Hepatocyte (in vitro differentiated cells): ENCODE measurements around the gene SCG5. TPM values are rescaled to one million over a fixed set of nuclear protein-coding genes. Genes with fewer than 3 reads are reported as not detected.

ENCODE experiments used
- DNase-seq: peaks from one replicate; pipeline ENCODE4 v3.0.0-alpha.2; 2016; ENCODE audit warnings: low spot score
- H2AFZ ChIP-seq: fragments of 200-600 bp; sonication (generic); 2 replicates; pipeline ENCODE4 v1.6.0; 2016; ENCODE audit warnings: antibody characterized with exemption, mild to moderate bottlenecking
- H3K27ac ChIP-seq: fragments of 200-600 bp; sonication (generic); 2 replicates; pipeline ENCODE4 v1.5.1; 2016; ENCODE audit warnings: mild to moderate bottlenecking
- H3K27me3 ChIP-seq: fragments of 200-600 bp; sonication (generic); 2 replicates; pipeline ENCODE4 v1.6.1; 2016
- H3K36me3 ChIP-seq: fragments of 200-600 bp; sonication (generic); replicated peaks from 2 replicates; pipeline ENCODE4 v1.5.1; 2016; ENCODE audit warnings: low read depth; ENCODE audit not compliant: insufficient read depth
- H3K4me1 ChIP-seq: fragments of 200-600 bp; sonication (generic); 2 replicates; pipeline ENCODE4 v1.5.1; 2016; ENCODE audit warnings: mild to moderate bottlenecking, moderate library complexity; ENCODE audit not compliant: insufficient read depth
- H3K4me2 ChIP-seq: fragments of 200-600 bp; sonication (generic); 2 replicates; pipeline ENCODE4 v1.6.0; 2016
- H3K4me3 ChIP-seq: fragments of 200-600 bp; sonication (generic); 2 replicates; pipeline ENCODE4 v1.5.1; 2016; ENCODE audit warnings: mild to moderate bottlenecking
- H3K79me2 ChIP-seq: fragments of 200-600 bp; sonication (generic); 2 replicates; pipeline ENCODE4 v1.6.0; 2017; ENCODE audit warnings: mild to moderate bottlenecking
- H3K9me2 ChIP-seq: fragments of 200-600 bp; sonication (generic); replicated peaks from 2 replicates; pipeline ENCODE4 v1.6.0; 2017; ENCODE audit warnings: mild to moderate bottlenecking; ENCODE audit not compliant: insufficient read depth
- H3K9me3 ChIP-seq: fragments of 200-600 bp; sonication (generic); 2 replicates; pipeline ENCODE4 v1.5.1; 2016; ENCODE audit warnings: low read depth, mild to moderate bottlenecking
- H4K20me1 ChIP-seq: fragments of 200-600 bp; sonication (generic); 2 replicates; pipeline ENCODE4 v1.6.0; 2016; ENCODE audit warnings: mild to moderate bottlenecking; ENCODE audit not compliant: insufficient read depth, poor library complexity, severe bottlenecking
- CTCF ChIP-seq: fragments of 200-600 bp; sonication (generic); IDR thresholded peaks from 2 replicates; pipeline ENCODE4 v1.5.1; 2016; ENCODE audit warnings: antibody characterized with exemption, mild to moderate bottlenecking; ENCODE audit not compliant: poor library complexity
- EZH2 ChIP-seq: fragments of 200-600 bp; sonication (generic); IDR thresholded peaks from 2 replicates; pipeline ENCODE4 v1.6.1; 2016; ENCODE audit warnings: antibody characterized with exemption, mild to moderate bottlenecking, borderline replicate concordance
- EZH2phosphoT487 ChIP-seq: fragments of 200-600 bp; sonication (generic); IDR thresholded peaks from one replicate; pipeline ENCODE4 v1.6.1; 2018; ENCODE audit warnings: antibody characterized with exemption, mild to moderate bottlenecking, low read depth, moderate library complexity; ENCODE audit not compliant: unreplicated experiment, severe bottlenecking
- WGBS: methylation state at CpG from one replicate; pipeline ENCODE4 v1.1.6; 2016; ENCODE audit warnings: low lambda C conversion rate; ENCODE audit errors: missing lambda C conversion rate; 5-methylcytosine and 5-hydroxymethylcytosine counted together
- polyA plus RNA-seq: library from polyadenylated mRNA; unstranded; fragments of >200 nt; fragmentation: Nextera tagmentation; extraction: Ambion mirVana; gene quantifications from 2 replicates; pipeline ENCODE4 v1.2.1, GENCODE V29; 2016
- total RNA-seq: library from RNA; depleted of rRNA; stranded (reverse); fragments of >200 nt; gene quantifications from 2 replicates; pipeline ENCODE4 v1.2.3, GENCODE V29; 2014

SCG5 gene
- total and polyA plus RNA-seq, 2 experiments from 2014 or later: 5.2 to 9.8 TPM

- Histone ChIP-seq H3K27ac (no peak overlapping the region), H3K9me2 (no peaks in the 10 kb centered on the region), H4K20me1 (no peaks in the 10 kb centered on the region), H3K79me2 (no peaks in the 10 kb centered on the region), H3K36me3 (no peaks in the 10 kb centered on the region), H3K4me1 (peaks cover 9% of the 10 kb centered on the region), H3K27me3 (peaks cover 84% of the 10 kb centered on the region), H2AFZ (no peak overlapping the region), H3K4me2 (peak overlapping the region; percentile 80), H3K9me3 (no peaks in the 10 kb centered on the region), H3K4me3 (no peak overlapping the region)
- no peak for TF ChIP-seq EZH2
- TF ChIP-seq CTCF: no peak
- TF ChIP-seq EZH2phosphoT487: no peak
- WGBS: 38% methylated on average over 13 of the region's 13 CpGs
- no peak for DNase-seq
Observed at GRCh38 chr15:32716216-32716914, 74.9 kb downstream of the SCG5 start.

GRCh38 chr15:32716915-32717425, 75.5 kb downstream of the SCG5 start:
- no peak overlapping the region for H3K27ac ChIP-seq
- peak overlapping the region; percentile 54 for H2AFZ ChIP-seq
- 18% methylated on average over 21 of the region's 21 CpGs for WGBS
- no peak overlapping the region for H3K4me3 ChIP-seq
- peak; percentile 76 for TF ChIP-seq EZH2
- TF ChIP-seq CTCF: no peak
- TF ChIP-seq EZH2phosphoT487: no peak
- no peaks in the 10 kb centered on the region for H3K9me2 ChIP-seq
- no peaks in the 10 kb centered on the region for H3K9me3 ChIP-seq
- H3K27me3 ChIP-seq: peaks cover 88% of the 10 kb centered on the region
- H4K20me1 ChIP-seq: no peaks in the 10 kb centered on the region
- no peak for DNase-seq
- no peaks in the 10 kb centered on the region for H3K79me2 ChIP-seq
- H3K36me3 ChIP-seq: no peaks in the 10 kb centered on the region
- H3K4me2 ChIP-seq: peak overlapping the region; percentile 80
- H3K4me1 ChIP-seq: peaks cover 9% of the 10 kb centered on the region

GRCh38 chr15:32717426-32718226, 76.1 kb downstream of the SCG5 start, which contains the start of gene GREM1:
Gene GREM1, plus strand, starts transcription at chr15:32718004. Its CDS starts 12,687 bp downstream, at chr15:32730691.
- peak within 1 kb of the TSS; percentile 80 for H3K4me2 ChIP-seq
- peaks cover 9% of the 10 kb centered on the region for H3K4me1 ChIP-seq
- peak within 1 kb of the TSS; percentile 54 for H2AFZ ChIP-seq
- no peaks in the 10 kb centered on the region for H3K36me3 ChIP-seq
- peak; percentile 38 for DNase-seq
- peak within 1 kb of the TSS; percentile 40 for H3K4me3 ChIP-seq
- no peaks in the 10 kb centered on the region for H3K9me3 ChIP-seq
- H3K27me3 ChIP-seq: peaks cover 90% of the 10 kb centered on the region
- H3K9me2 ChIP-seq: no peaks in the 10 kb centered on the region
- H3K79me2 ChIP-seq: no peaks in the 10 kb centered on the region
- H4K20me1 ChIP-seq: no peaks in the 10 kb centered on the region
- 2% methylated on average over 58 of the region's 99 CpGs for WGBS
- TF ChIP-seq EZH2: peak; percentile 74
- peak; percentile 59 for TF ChIP-seq EZH2phosphoT487
- no peak for TF ChIP-seq CTCF
- H3K27ac ChIP-seq: no peak within 1 kb of the TSS
